K562 (cell line): ENCODE data around the gene ITGAL. TPM values are rescaled to one million over a fixed set of nuclear protein-coding genes. Genes with fewer than 3 reads are reported as not detected.

Experiments
- ATAC-seq: fragments of 200-7000 bp; cut with Tn5 transposase; 3 replicates; pipeline ENCODE4 v1.9.1; 2020; ENCODE audit warnings: moderate library complexity
- BruUV-seq: library from RNA; stranded (reverse); fragments of 400-500 nt; replicated peaks from 2 replicates; lab custom pipeline; 2021; lab: Mats Ljungman, UMichigan
- CTCF ChIA-PET: fragments of 300-600 bp; formaldehyde crosslinking; extraction: SDS; loops from one replicate; lab custom pipeline; 2021; ENCODE audit warnings: low intra/inter-chr PET ratio; lab: Yijun Ruan, JAX
- POLR2A ChIA-PET: fragments of 300-600, 350-650 bp; sonication (Branson Sonifier 250); formaldehyde crosslinking; extraction: SDS; loops from one replicate; lab custom pipeline; 2021; ENCODE audit warnings: antibody characterized with exemption, inconsistent platforms; lab: Yijun Ruan, JAX
- DNase-seq, 4 experiments: peaks; one replicate each; pipeline versions ENCODE4 v3.0.0 to v3.0.0-alpha.2; 2011 to 2018; ENCODE audit warnings: low spot score in 3 of 4, mixed read lengths in 3 of 4; ENCODE audit errors: extremely low read depth in 1 of 4
- FAIRE-seq: peaks from 2 replicates; lab custom pipeline; 2011; peaks lifted over from hg19 to GRCh38; lab: Jason Lieb, UNC
- H2AFZ ChIP-seq: 2 replicates; pipeline ENCODE4 v1.6.0; 2011; ENCODE audit warnings: low read depth, low read length, control low read depth, inconsistent platforms
- H3K27ac ChIP-seq: fragments of 200-600 bp; 3 replicates; pipeline ENCODE4 v1.8.0; 2011; ENCODE audit warnings: low read depth, mild to moderate bottlenecking, control low read depth, inconsistent platforms, low read length, moderate library complexity, mixed read lengths; ENCODE audit errors: extremely low read depth
- H3K27me3 ChIP-seq, 2 experiments: fragments of 300-600 bp in 1 of 2; 2 replicates in 1 of 2; 3 replicates in 1 of 2; pipeline versions ENCODE4 v1.6.0 to v1.8.0; 2011; ENCODE audit warnings: inconsistent platforms in 2 of 2, low read length in 2 of 2, mild to moderate bottlenecking in 1 of 2, mixed read lengths in 1 of 2, moderate library complexity in 1 of 2; ENCODE audit not compliant: control insufficient read depth in 2 of 2, insufficient read depth in 2 of 2
- H3K36me3 ChIP-seq: fragments of 300-600 bp; 3 replicates; pipeline ENCODE4 v1.8.0; 2011; ENCODE audit warnings: mild to moderate bottlenecking, low read length, inconsistent platforms; ENCODE audit not compliant: control insufficient read depth, insufficient read depth
- H3K4me1 ChIP-seq, 2 experiments: fragments of 200-600 bp in 1 of 2; replicated peaks in 1 of 2; 2 replicates in 1 of 2; 3 replicates in 1 of 2; pipeline versions ENCODE4 v1.5.1 to v1.8.0; 2011; ENCODE audit warnings: inconsistent platforms in 2 of 2, low read length in 2 of 2, mild to moderate bottlenecking in 1 of 2, mixed read lengths in 1 of 2, moderate library complexity in 1 of 2; ENCODE audit not compliant: control insufficient read depth in 2 of 2, insufficient read depth in 2 of 2
- H3K4me2 ChIP-seq: 2 replicates; pipeline ENCODE4 v1.6.1; 2011; ENCODE audit warnings: low read length, control low read depth, inconsistent platforms, mixed read lengths; ENCODE audit not compliant: insufficient read depth
- H3K4me3 ChIP-seq: fragments of 200-600 bp; sonication (generic), shearing (Covaris generic); 2 replicates; pipeline ENCODE4 v1.5.1; 2016; ENCODE audit warnings: control low read depth, inconsistent platforms
- H3K79me2 ChIP-seq: fragments of 200-600 bp; 3 replicates; pipeline ENCODE4 v1.8.0; 2011; ENCODE audit warnings: low read length, inconsistent platforms; ENCODE audit not compliant: control insufficient read depth, insufficient read depth
- H3K9ac ChIP-seq, 2 experiments: 2 replicates each; pipeline versions ENCODE4 v1.6.0 to v1.6.1; 2011; ENCODE audit warnings: low read depth in 2 of 2, low read length in 2 of 2, control low read depth in 1 of 2, inconsistent platforms in 1 of 2, mild to moderate bottlenecking in 1 of 2, mixed read lengths in 1 of 2; ENCODE audit not compliant: insufficient read depth in 1 of 2
- H3K9me1 ChIP-seq: one replicate; pipeline ENCODE4 v1.6.0; 2011; ENCODE audit warnings: inconsistent platforms, mild to moderate bottlenecking, low read length, moderate library complexity; ENCODE audit not compliant: control insufficient read depth, insufficient read depth
- H3K9me3 ChIP-seq: replicated peaks from 2 replicates; pipeline ENCODE4 v1.5.1; 2011; ENCODE audit warnings: low read depth, low read length, inconsistent platforms; ENCODE audit not compliant: control insufficient read depth, insufficient read depth
- H4K20me1 ChIP-seq: replicated peaks from 2 replicates; pipeline ENCODE4 v1.6.1; 2011; ENCODE audit warnings: low read length, inconsistent platforms, mixed read lengths; ENCODE audit not compliant: control insufficient read depth, insufficient read depth
- CBX1 ChIP-seq: sonication (generic); IDR thresholded peaks from 2 replicates; pipeline ENCODE4 v1.6.1; 2016; ENCODE audit warnings: antibody characterized with exemption, low read depth, mild to moderate bottlenecking
- HDAC1 ChIP-seq, 2 experiments: fragments of 450-650 bp; IDR thresholded peaks; 2 replicates each; pipeline ENCODE4 v1.6.1; 2016 to 2017; ENCODE audit warnings: inconsistent platforms in 1 of 2, mild to moderate bottlenecking in 1 of 2, moderate library complexity in 1 of 2
- IRF9 ChIP-seq: fragments of 450-650 bp; IDR thresholded peaks from 2 replicates; pipeline ENCODE4 v1.6.1; 2016; ENCODE audit warnings: missing biosample characterization, missing genetic modification characterization
- KDM1A ChIP-seq, 2 experiments: fragments of 450-650 bp; IDR thresholded peaks; 2 replicates each; pipeline ENCODE4 v1.6.1; 2016; ENCODE audit warnings: mild to moderate bottlenecking in 2 of 2
- KLF16 ChIP-seq: IDR thresholded peaks from 2 replicates; pipeline ENCODE4 v1.6.1; 2016; ENCODE audit warnings: antibody characterized with exemption
- LCOR ChIP-seq: sonication (generic); formaldehyde crosslinking; IDR thresholded peaks from 2 replicates; pipeline ENCODE4 v1.8.0; 2022; ENCODE audit warnings: mild to moderate bottlenecking, missing genetic modification reagents
- MAX ChIP-seq: sonication (generic); formaldehyde crosslinking; IDR thresholded peaks from 2 replicates; pipeline ENCODE4 v1.9.0; 2022; ENCODE audit warnings: mild to moderate bottlenecking, missing genetic modification reagents
- POLR3A ChIP-seq: IDR thresholded peaks from 2 replicates; pipeline ENCODE4 v1.6.1; 2011; ENCODE audit warnings: borderline replicate concordance, mild to moderate bottlenecking, moderate library complexity; ENCODE audit not compliant: insufficient read length, insufficient read depth; ENCODE audit errors: extremely low read depth
- POU5F1 ChIP-seq: fragments of 150-350 bp; IDR thresholded peaks from 2 replicates; pipeline ENCODE4 v1.6.1; 2014; ENCODE audit warnings: borderline replicate concordance, low read length, low read depth, mild to moderate bottlenecking; ENCODE audit not compliant: partially characterized antibody
- RAD51 ChIP-seq: fragments of 450-650 bp; IDR thresholded peaks from 2 replicates; pipeline ENCODE4 v1.7.1; 2016; ENCODE audit warnings: low read depth, mild to moderate bottlenecking, borderline replicate concordance
- THAP7 ChIP-seq: fragments of 250-450 bp; sonication (Bioruptor Pico); IDR thresholded peaks from 2 replicates; pipeline ENCODE4 v1.5.0; 2021
- TSHZ1 ChIP-seq: fragments of 250-450 bp; sonication (Bioruptor Pico); IDR thresholded peaks from 2 replicates; pipeline ENCODE4 v1.4.0; 2020; ENCODE audit warnings: mild to moderate bottlenecking, moderate library complexity
- ZNF146 ChIP-seq: IDR thresholded peaks from one replicate; pipeline ENCODE4 v1.6.1; 2018; ENCODE audit warnings: missing compliant biosample characterization; ENCODE audit not compliant: unreplicated experiment
- ZNF655 ChIP-seq: fragments of 250-450 bp; sonication (Bioruptor Pico); IDR thresholded peaks from 2 replicates; pipeline ENCODE4 v1.5.0; 2021
- ZNF668 ChIP-seq: fragments of 250-450 bp; sonication (Bioruptor Pico); IDR thresholded peaks from 2 replicates; pipeline ENCODE4 v1.8.0; 2022; ENCODE audit warnings: mild to moderate bottlenecking, inconsistent platforms
- WGBS: fragments of 100-300 bp; shearing (Covaris generic); methylation state at CpG from one replicate; pipeline ENCODE4 v1.1.6; 2016; ENCODE audit warnings: low coverage, mixed read lengths; ENCODE audit not compliant: insufficient coverage; ENCODE audit errors: missing lambda C conversion rate; 5-methylcytosine and 5-hydroxymethylcytosine counted together
- in situ Hi-C: fragments of 300-500 bp; cut with MboI; formaldehyde crosslinking; loops from 4 replicates; pipeline ENCODE4 v1.15.0; 2018; ENCODE audit warnings: inconsistent platforms, mixed read lengths
- intact Hi-C: fragments of 100-400 bp; cut with micrococcal nuclease; formaldehyde crosslinking; loops from 2 replicates; pipeline ENCODE4 v1.14.2; 2022
- polyA plus RNA-seq, 8 experiments: library from polyadenylated mRNA; depleted of rRNA in 4 of 8; stranded (reverse) in 5 of 8; unstranded in 3 of 8; fragments of >200 nt; fragmentation: Nextera tagmentation in 2 of 8; fragmentation: Illumina TruSeq in 1 of 8; extraction: Ambion mirVana in 2 of 8; extraction: Trizol in 1 of 8; gene quantifications; 2 replicates each; pipeline versions ENCODE4 v1.2.1 to v1.2.3, GENCODE V29; 2011 to 2014; ENCODE audit warnings: inconsistent platforms in 1 of 8, missing spikeins in 1 of 8
- total RNA-seq, 7 experiments: library from RNA; depleted of rRNA in 6 of 7; stranded (reverse); fragments of >200 nt in 6 of 7; fragmentation: Illumina TruSeq in 2 of 7; extraction: Trizol in 2 of 7; gene quantifications; 2 replicates each; pipeline versions ENCODE4 v1.2.1 to v1.2.3, GENCODE V29; 2011 to 2021; ENCODE audit warnings: low replicate concordance in 1 of 7

Gene ITGAL
- total and polyA plus RNA-seq, 9 of the 15 experiments (the other 6 are each of a cell fraction or from before 2014, with no cell fraction given): 0.01 to 0.53 TPM; not detected in 7

GRCh38 chr16:30558789-30559377 is 86.3 kb downstream of the ITGAL start:
- Histone ChIP-seq H3K4me3 (peak overlapping the region; percentile 66), H3K9me3 (no peaks in the 10 kb centered on the region; the same call in 1 of the 2 replicates), H3K9ac (peak overlapping the region; percentile 86 to 91), H4K20me1 (no peaks in the 10 kb centered on the region), H2AFZ (peak overlapping the region; percentile 89), H3K36me3 (peaks cover 24% of the 10 kb centered on the region; the same call in 2 of the 3 replicates), H3K4me2 (peak overlapping the region; percentile 83), H3K79me2 (peaks cover 25% of the 10 kb centered on the region), H3K4me1 (peaks cover 14 to 55% of the 10 kb centered on the region in 2 experiments; a peak in 4 of 5 replicates), H3K27me3 (no peaks in the 10 kb centered on the region), H3K27ac (peak overlapping the region; percentile 94), H3K9me1 (no peaks in the 10 kb centered on the region)
- CTCF ChIA-PET: no interaction called here
- ATAC-seq: no peak
- intact Hi-C loops (loop anchor here (1.0 kb wide), 1 partner anchor 26 kb away; the partner anchor contains the start of gene ZNF785), in situ Hi-C loops (no loop called here)
- DNase-seq: no peak
- BruUV-seq: TSS peak; percentile 94
- 36% methylated on average over 20 of the region's 21 CpGs for WGBS
- no peak for FAIRE-seq
- POLR2A ChIA-PET: interaction anchor here (0.6 to 4.9 kb wide), 19 partner anchors 10 to 1173 kb away, joined by 3 to 31 read pairs (median 3); partner anchors contain the start of genes DCTPP1, ZNF688, ZNF689 and ZNF747
- TF ChIP-seq MAX (CRISPR knock-in tag) (0 out of 2 replicates have a peak, but pooled peaks have one; percentile 13), ZNF655 (CRISPR knock-in tag) (no peak), TSHZ1 (CRISPR knock-in tag) (no peak), KDM1A (IDR thresholded peaks at IDR 0.05) (peak; percentile 76 to 84), POU5F1 (no peak), LCOR (CRISPR knock-in tag) (peak; percentile 96), CBX1 (peak; percentile 89), RAD51 (no peak), ZNF146 (CRISPR knock-in tag) (no peak), KLF16 (no peak), THAP7 (CRISPR knock-in tag) (no peak), ZNF668 (0 out of 2 replicates have a peak, but pooled peaks have one; percentile 35), HDAC1 (IDR thresholded peaks at IDR 0.05) (peak in 1 of 2 experiments; percentile 63; a peak in 2 of 4 replicates), POLR3A (peak; percentile 34), IRF9 (tag) (peak; percentile 69; the same call in 1 of the 2 replicates)
